Mucosa of descending colon (tissue), 3 donors: Measurements from ENCODE around the gene FRMD8. TPM values are rescaled to one million over a fixed set of nuclear protein-coding genes. Genes with fewer than 3 reads are reported as not detected.

Source experiments
- ATAC-seq: fragments of 200-7000 bp; cut with Tn5 transposase; one replicate; pipeline ENCODE4 v1.9.1; 2020; ENCODE audit warnings: mild to moderate bottlenecking, moderate library complexity
- DNase-seq, 3 donors: peaks; one replicate each; pipeline ENCODE4 v3.0.0-alpha.2; 2020
- H3K36me3 ChIP-seq: fragments of 200-600 bp; one replicate; pipeline ENCODE4 v1.8.0; 2021; ENCODE audit warnings: low read depth, mild to moderate bottlenecking
- H3K4me1 ChIP-seq: fragments of 200-600 bp; one replicate; pipeline ENCODE4 v1.8.0; 2021; ENCODE audit warnings: low read depth, mild to moderate bottlenecking
- H3K4me3 ChIP-seq: fragments of 200-600 bp; one replicate; pipeline ENCODE4 v1.8.0; 2021; ENCODE audit warnings: mild to moderate bottlenecking
- H3K9me3 ChIP-seq: fragments of 200-600 bp; one replicate; pipeline ENCODE4 v1.8.0; 2021; ENCODE audit warnings: mild to moderate bottlenecking
- CTCF ChIP-seq: fragments of 200-600 bp; IDR thresholded peaks from one replicate; pipeline ENCODE4 v1.8.0; 2022; ENCODE audit warnings: antibody characterized with exemption, mild to moderate bottlenecking
- intact Hi-C, 2 donors: fragments of 100-400 bp; cut with DNase I in 1 of 2; cut with micrococcal nuclease in 1 of 2; formaldehyde crosslinking; loops; one replicate each; pipeline versions ENCODE4 v1.11.0 to v1.11.1; 2022; cut with DNase I, micrococcal nuclease
- total RNA-seq, 3 donors: library from RNA; stranded (reverse); fragmentation: NEBNext Ultra II Directional in 2 of 3; extraction: Animal tissue kit (Norgen Biotek cat#: 25700) in 2 of 3; gene quantifications; one replicate each; pipeline versions ENCODE4 v1.2.1 to v1.2.4, GENCODE V29; 2021 to 2023
- donor health status: DM: no; HTN: no; CAD: no; lungs with moderate emphysema.
- donor health status: DM: no; HTN: no; CAD: no.
- donor health status: DM: no; HTN: yes; CAD: no.

Gene FRMD8
- total RNA-seq, 3 donors from 2014 or later = 27.1 to 44.1 (median 42.3) TPM

- H3K4me1 ChIP-seq = peaks cover 8% of the 10 kb centered on the region
- no peak for TF ChIP-seq CTCF
- H3K9me3 ChIP-seq = no peaks in the 10 kb centered on the region
- ATAC-seq (no peak), DNase-seq (peak in 1 of 3 donors; percentile 37)
- H3K4me3 ChIP-seq = no peak overlapping the region
- intact Hi-C loops = no loop called here
- H3K36me3 ChIP-seq = no peaks in the 10 kb centered on the region
Measured at GRCh38 chr11:65395961-65396530, 9.6 kb downstream of the FRMD8 start.

GRCh38 chr11:65396769-65397745, 10.6 kb downstream of the FRMD8 start:
- no peak overlapping the region for H3K4me3 ChIP-seq
- TF ChIP-seq CTCF = no peak
- no peak for ATAC-seq
- peak in 1 of 3 donors; percentile 41 for DNase-seq
- peaks cover 8% of the 10 kb centered on the region for H3K4me1 ChIP-seq
- intact Hi-C loops = no loop called here
- no peaks in the 10 kb centered on the region for H3K9me3 ChIP-seq
- no peaks in the 10 kb centered on the region for H3K36me3 ChIP-seq

- intact Hi-C loops = no loop called here
- no peak for ATAC-seq
- no peak for DNase-seq
- Histone ChIP-seq H3K36me3 (no peaks in the 10 kb centered on the region), H3K4me3 (no peak overlapping the region), H3K9me3 (no peaks in the 10 kb centered on the region), H3K4me1 (peaks cover 8% of the 10 kb centered on the region)
- TF ChIP-seq CTCF = no peak
Measured at GRCh38 chr11:65398362-65398910, 12.0 kb downstream of the FRMD8 start.

- no peak for ATAC-seq
- Histone ChIP-seq H3K4me1 (peaks cover 8% of the 10 kb centered on the region), H3K36me3 (no peaks in the 10 kb centered on the region), H3K9me3 (no peaks in the 10 kb centered on the region), H3K4me3 (no peak overlapping the region)
- DNase-seq = no peak
- intact Hi-C loops = no loop called here
- TF ChIP-seq CTCF = no peak
Measured at GRCh38 chr11:65399249-65399648, 12.8 kb downstream of the FRMD8 start.

- peaks cover 8% of the 10 kb centered on the region for H3K4me1 ChIP-seq
- H3K9me3 ChIP-seq = no peaks in the 10 kb centered on the region
- intact Hi-C loops = no loop called here
- H3K36me3 ChIP-seq = no peaks in the 10 kb centered on the region
- DNase-seq (no peak), ATAC-seq (no peak)
- no peak overlapping the region for H3K4me3 ChIP-seq
- no peak for TF ChIP-seq CTCF
Measured at GRCh38 chr11:65399845-65400244, 13.4 kb downstream of the FRMD8 start.
